H1 (cell line): Measurements from ENCODE around the gene HSPA6. TPM values are rescaled to one million over a fixed set of nuclear protein-coding genes. Genes with fewer than 3 reads are reported as not detected.

Experiments used
- CTCF ChIA-PET: fragments of 300-600 bp; sonication (Branson Sonifier 250); formaldehyde crosslinking; loops from one replicate; lab custom pipeline; 2021; ENCODE audit not compliant: partially characterized antibody; lab: Charles Lee
- POLR2A ChIA-PET: fragments of 300-600 bp; sonication (Branson Sonifier 250); formaldehyde crosslinking; loops from one replicate; lab custom pipeline; 2021; ENCODE audit warnings: inconsistent platforms; ENCODE audit not compliant: partially characterized antibody; lab: Charles Lee
- DNase-seq, 2 experiments: peaks; one replicate each; pipeline versions ENCODE4 v3.0.0 to v3.0.0-alpha.2; 2010 to 2022; ENCODE audit warnings: low spot score in 2 of 2, low read depth in 1 of 2, mixed read lengths in 1 of 2
- FAIRE-seq: peaks from 2 replicates; lab custom pipeline; 2011; peaks lifted over from hg19 to GRCh38; lab: Jason Lieb, UNC
- H2AFZ ChIP-seq: 2 replicates; pipeline ENCODE4 v1.8.1; 2012; ENCODE audit warnings: low read length, inconsistent platforms
- H2AK5ac ChIP-seq: 2 replicates; pipeline ENCODE4 v1.6.1; 2013; ENCODE audit warnings: low read depth, low read length
- H2BK120ac ChIP-seq: replicated peaks from 2 replicates; pipeline ENCODE3; 2013; ENCODE audit warnings: low read depth, low read length, inconsistent platforms
- H2BK12ac ChIP-seq: 2 replicates; pipeline ENCODE4 v1.6.1; 2013; ENCODE audit warnings: low read depth, low read length
- H2BK15ac ChIP-seq: 2 replicates; pipeline ENCODE4 v1.6.1; 2013; ENCODE audit warnings: low read length
- H2BK20ac ChIP-seq: 2 replicates; pipeline ENCODE4 v1.6.1; 2013; ENCODE audit warnings: low read length
- H2BK5ac ChIP-seq: 2 replicates; pipeline ENCODE4 v1.6.1; 2013; ENCODE audit warnings: low read depth, low read length
- H3K14ac ChIP-seq: 2 replicates; pipeline ENCODE4 v1.6.1; 2013; ENCODE audit warnings: inconsistent platforms; ENCODE audit not compliant: insufficient read length
- H3K18ac ChIP-seq: 2 replicates; pipeline ENCODE4 v1.6.1; 2013; ENCODE audit warnings: low read length; ENCODE audit errors: extremely low read depth
- H3K23ac ChIP-seq: 2 replicates; pipeline ENCODE4 v1.6.1; 2013; ENCODE audit warnings: inconsistent platforms; ENCODE audit not compliant: insufficient read length
- H3K23me2 ChIP-seq: 2 replicates; pipeline ENCODE4 v1.6.1; 2013; ENCODE audit warnings: low read depth, low read length
- H3K27ac ChIP-seq: 2 replicates; pipeline ENCODE4 v1.6.1; 2011; ENCODE audit warnings: low read depth, low read length, inconsistent platforms
- H3K27me3 ChIP-seq, 4 experiments: replicated peaks in 1 of 4; 1 replicate in 1 of 4; 2 replicates in 3 of 4; pipeline versions ENCODE4 v1.6.1 to v1.8.1; 2011 to 2013; ENCODE audit warnings: low read length in 3 of 4, mild to moderate bottlenecking in 3 of 4, inconsistent platforms in 2 of 4, mixed read lengths in 2 of 4, moderate library complexity in 1 of 4; ENCODE audit not compliant: control insufficient read depth in 3 of 4, insufficient read depth in 3 of 4; ENCODE audit errors: extremely low read depth in 1 of 4
- H3K36me3 ChIP-seq, 4 experiments: 2 replicates each; pipeline versions ENCODE4 v1.6.1 to v1.8.1; 2011 to 2013; ENCODE audit warnings: mild to moderate bottlenecking in 4 of 4, low read length in 3 of 4, moderate library complexity in 2 of 4, control low read depth in 1 of 4, inconsistent platforms in 1 of 4; ENCODE audit not compliant: insufficient read depth in 4 of 4, control insufficient read depth in 2 of 4
- H3K4ac ChIP-seq: replicated peaks from 2 replicates; pipeline ENCODE3; 2013; ENCODE audit warnings: low read length, low read depth, mixed read lengths, inconsistent platforms; ENCODE audit not compliant: insufficient read length
- H3K4me1 ChIP-seq, 4 experiments: replicated peaks in 1 of 4; 1 replicate in 1 of 4; 2 replicates in 3 of 4; pipeline versions ENCODE4 v1.6.1 to v1.8.1; 2011 to 2013; ENCODE audit warnings: low read length in 3 of 4, inconsistent platforms in 2 of 4, mixed read lengths in 1 of 4; ENCODE audit not compliant: insufficient read depth in 4 of 4, control insufficient read depth in 3 of 4
- H3K4me2 ChIP-seq, 2 experiments: 2 replicates each; pipeline versions ENCODE4 v1.6.1 to v1.8.1; 2011 to 2013; ENCODE audit warnings: low read depth in 2 of 2, low read length in 2 of 2, control low read depth in 1 of 2, inconsistent platforms in 1 of 2, mild to moderate bottlenecking in 1 of 2; ENCODE audit not compliant: insufficient read depth in 1 of 2
- H3K4me3 ChIP-seq, 4 experiments: fragments of 200-600, 300-600 bp in 1 of 4; sonication (generic), shearing (Covaris generic), sonication (Bioruptor Twin) in 1 of 4; 2 replicates each; pipeline versions ENCODE4 v1.5.1 to v1.8.1; 2011 to 2016; ENCODE audit warnings: low read length in 4 of 4, low read depth in 3 of 4, control low read depth in 2 of 4, inconsistent platforms in 2 of 4, mild to moderate bottlenecking in 2 of 4, mixed read lengths in 1 of 4, moderate library complexity in 1 of 4; ENCODE audit not compliant: insufficient read depth in 2 of 4; ENCODE audit errors: extremely low read depth in 1 of 4
- H3K56ac ChIP-seq: replicated peaks from 2 replicates; pipeline ENCODE3; 2013; ENCODE audit warnings: low read depth, mild to moderate bottlenecking, mixed read lengths, low read length, inconsistent platforms; ENCODE audit not compliant: insufficient read length
- H3K79me1 ChIP-seq: 2 replicates; pipeline ENCODE4 v1.6.1; 2013; ENCODE audit warnings: low read depth, low read length, control low read depth
- H3K79me2 ChIP-seq, 2 experiments: 2 replicates each; pipeline versions ENCODE4 v1.6.1 to v1.8.1; 2012 to 2013; ENCODE audit warnings: low read length in 2 of 2, mild to moderate bottlenecking in 2 of 2, inconsistent platforms in 1 of 2; ENCODE audit not compliant: insufficient read depth in 2 of 2, control insufficient read depth in 1 of 2
- H3K9ac ChIP-seq, 4 experiments: replicated peaks in 1 of 4; 1 replicate in 1 of 4; 2 replicates in 3 of 4; pipeline versions ENCODE4 v1.6.1 to v1.8.1; 2011 to 2013; ENCODE audit warnings: low read depth in 3 of 4, low read length in 3 of 4, control low read depth in 2 of 4, mild to moderate bottlenecking in 2 of 4, moderate library complexity in 2 of 4, inconsistent platforms in 1 of 4; ENCODE audit errors: extremely low read depth in 1 of 4
- H3K9me3 ChIP-seq, 2 experiments: 2 replicates each; pipeline versions ENCODE4 v1.6.1 to v1.8.1; 2012 to 2013; ENCODE audit warnings: mild to moderate bottlenecking in 2 of 2, moderate library complexity in 2 of 2, control low read depth in 1 of 2, inconsistent platforms in 1 of 2, low read depth in 1 of 2, low read length in 1 of 2, mixed read lengths in 1 of 2; ENCODE audit not compliant: insufficient read depth in 2 of 2
- H4K20me1 ChIP-seq, 2 experiments: replicated peaks in 1 of 2; 2 replicates each; pipeline versions ENCODE3 to v1.8.1; 2011 to 2013; ENCODE audit warnings: inconsistent platforms in 2 of 2, low read length in 2 of 2, mild to moderate bottlenecking in 1 of 2; ENCODE audit not compliant: insufficient read depth in 2 of 2, control insufficient read depth in 1 of 2
- H4K5ac ChIP-seq: 2 replicates; pipeline ENCODE4 v1.6.1; 2013; ENCODE audit warnings: low read length, low read depth, mixed read lengths, inconsistent platforms; ENCODE audit not compliant: insufficient read length
- H4K8ac ChIP-seq: 2 replicates; pipeline ENCODE4 v1.8.0; 2013; ENCODE audit warnings: mild to moderate bottlenecking, moderate library complexity, low read length, inconsistent platforms; ENCODE audit not compliant: insufficient read depth; ENCODE audit errors: extremely low read depth
- H4K91ac ChIP-seq: replicated peaks from 2 replicates; pipeline ENCODE3; 2013; ENCODE audit warnings: low read length, mixed read lengths, inconsistent platforms; ENCODE audit not compliant: insufficient read length
- FOSL1 ChIP-seq: IDR thresholded peaks from 2 replicates; pipeline ENCODE4 v1.6.1; 2011; ENCODE audit warnings: mild to moderate bottlenecking, low read depth, low read length, moderate library complexity; ENCODE audit not compliant: insufficient read depth
- JUN ChIP-seq: IDR thresholded peaks from 2 replicates; pipeline ENCODE4 v1.6.1; 2011; ENCODE audit warnings: low read depth, mild to moderate bottlenecking, improper control_type of control experiment, low read length
- NRF1 ChIP-seq: IDR thresholded peaks from 2 replicates; pipeline ENCODE4 v1.6.1; 2011; ENCODE audit warnings: mild to moderate bottlenecking, low read depth, low read length, improper control_type of control experiment
- SP2 ChIP-seq: IDR thresholded peaks from 2 replicates; pipeline ENCODE4 v1.6.1; 2012; ENCODE audit warnings: mild to moderate bottlenecking, low read length, inconsistent platforms
- SUZ12 ChIP-seq: fragments of 200-600 bp; sonication (generic); IDR thresholded peaks from 2 replicates; pipeline ENCODE4 v1.6.1; 2012; ENCODE audit warnings: mild to moderate bottlenecking, inconsistent platforms, low read length, moderate library complexity, mixed read lengths
- WGBS, 2 experiments: shearing (Covaris generic) in 1 of 2; methylation state at CpG; one replicate each; pipeline versions ENCODE4 v1.1.6 to v1.1.7; 2013 to 2015; ENCODE audit warnings: low lambda C conversion rate in 2 of 2, mixed read lengths in 2 of 2, inconsistent platforms in 1 of 2, low coverage in 1 of 2, missing lambda C conversion rate in 1 of 2; ENCODE audit not compliant: insufficient replicate concordance in 2 of 2, insufficient coverage in 1 of 2, insufficient read length in 1 of 2; ENCODE audit errors: extremely low coverage in 1 of 2, missing lambda C conversion rate in 1 of 2; 5-methylcytosine and 5-hydroxymethylcytosine counted together
- polyA plus RNA-seq, 7 experiments: library from polyadenylated mRNA; depleted of rRNA in 3 of 7; stranded (reverse) in 5 of 7; unstranded in 2 of 7; fragments of >200 nt in 5 of 7; fragments of 200-250 nt in 2 of 7; gene quantifications; 1 replicate in 5 of 7; 2 replicates in 1 of 7; 4 replicates in 1 of 7; pipeline versions ENCODE4 v1.2.1 to v1.2.3, GENCODE V29; 2011 to 2013; ENCODE audit warnings: missing spikeins in 2 of 7, mixed read lengths in 2 of 7
- total RNA-seq: library from RNA; stranded (reverse); fragmentation: NEBNext Ultra II Directional; extraction: Animal tissue kit (Norgen Biotek cat#: 25700); gene quantifications from 2 replicates; pipeline ENCODE4 v1.2.1, GENCODE V29; 2021
- TF ChIP-seq, protein P1 (sequence below): IDR thresholded peaks from 2 replicates; pipeline ENCODE4 v1.6.1; 2011; ENCODE audit warnings: low read depth, mild to moderate bottlenecking, low read length; ENCODE audit not compliant: insufficient read depth

The HSPA6 gene
- total and polyA plus RNA-seq, 2 of the 8 experiments (the other 6 are each of a cell fraction or from before 2014, with no cell fraction given) = 0.06 to 0.15 TPM

GRCh38 chr1:161478985-161479384 is 45.4 kb upstream of the HSPA6 start:
- FAIRE-seq (no peak), DNase-seq (no peak)
- Histone ChIP-seq H3K79me1 (no peaks in the 10 kb centered on the region), H3K4ac (no peak overlapping the region), H2BK5ac (no peak overlapping the region), H3K4me3 (no peak overlapping the region), H4K5ac (no peak overlapping the region), H4K20me1 (no peaks in the 10 kb centered on the region), H3K56ac (no peak overlapping the region), H3K79me2 (no peaks in the 10 kb centered on the region), H3K27ac (no peak overlapping the region), H2BK12ac (no peak overlapping the region), H2AFZ (no peak overlapping the region), H3K23ac (no peak overlapping the region), H2BK20ac (no peak overlapping the region), H3K23me2 (peaks cover 2% of the 10 kb centered on the region; the same call in 1 of the 2 replicates), H3K27me3 (peaks cover 0 to 6% (median 0%) of the 10 kb centered on the region in 4 experiments; a peak in 4 of 7 replicates), H4K91ac (no peak overlapping the region), H3K36me3 (no peaks in the 10 kb centered on the region), H3K14ac (no peak overlapping the region), H3K9ac (no peak overlapping the region), H3K18ac (no peak overlapping the region), H2BK120ac (no peak overlapping the region), H3K4me2 (no peak overlapping the region), H3K4me1 (no peaks in the 10 kb centered on the region), H3K9me3 (peaks cover 4 to 11% of the 10 kb centered on the region in 2 experiments; a peak in 2 of 4 replicates), H2AK5ac (no peak overlapping the region), H2BK15ac (no peak overlapping the region), H4K8ac (no peak overlapping the region)
- ChIA-PET CTCF (interaction anchor here (1.4 to 2.0 kb wide), 4 partner anchors 10 to 260 kb away, joined by 4 to 9 read pairs (median 4); partner anchors contain the start of gene FCGR2A), POLR2A (no interaction called here)
- WGBS, 2 experiments = 94% methylated on average over 10 of the region's 15 CpGs; no CpG with 5 or more reads in 1 of the 2 experiments
- TF ChIP-seq JUN (no peak), FOSL1 (no peak), SUZ12 (no peak), SP2 (no peak), NRF1 (no peak)
- TF ChIP-seq, protein P1, sequence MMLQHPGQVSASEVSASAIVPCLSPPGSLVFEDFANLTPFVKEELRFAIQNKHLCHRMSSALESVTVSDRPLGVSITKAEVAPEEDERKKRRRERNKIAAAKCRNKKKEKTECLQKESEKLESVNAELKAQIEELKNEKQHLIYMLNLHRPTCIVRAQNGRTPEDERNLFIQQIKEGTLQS = no peak
